ENCODE results near the gene TTC38. TPM values are rescaled to one million over a fixed set of nuclear protein-coding genes. Genes with fewer than 3 reads are reported as not detected.
"Not testable (repeated sequence)": the region's sequence is repeated elsewhere in the genome, so short reads cannot be mapped to it uniquely, and the experiment has no call there.

Gene TTC38
- total RNA-seq, 1 donor = 26.8 TPM

DNA sequence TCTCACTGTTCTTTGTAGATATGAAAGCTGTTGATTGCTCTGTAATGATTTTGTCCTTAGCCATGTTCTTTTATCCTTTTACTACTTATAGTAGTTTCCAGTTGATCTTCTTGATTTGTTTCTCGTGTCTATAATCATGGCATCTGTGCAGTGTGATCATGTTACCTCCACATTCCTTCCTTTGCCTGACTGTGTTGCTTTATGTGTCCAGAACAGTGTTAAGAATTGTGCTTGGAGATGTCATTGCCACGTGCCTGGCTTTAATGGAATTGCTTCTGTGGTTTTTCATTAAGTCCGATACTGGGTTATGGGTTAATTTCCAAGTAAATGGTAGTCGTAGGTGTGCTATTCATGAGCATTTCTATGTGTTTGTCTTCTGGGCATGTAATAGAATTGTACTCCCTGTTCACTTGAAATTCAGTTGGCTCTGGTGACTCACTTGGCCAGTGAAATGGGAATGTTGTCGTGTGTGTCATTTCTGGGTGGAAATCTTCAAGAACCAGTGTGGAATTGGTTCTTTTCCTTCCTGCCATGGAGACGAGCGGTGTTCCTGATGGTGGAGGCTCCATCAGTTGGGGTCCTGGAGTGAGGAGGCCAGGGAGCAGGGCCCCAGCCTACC is 35.6 kb downstream of the TTC38 start:
- TF ChIP-seq, protein P1, sequence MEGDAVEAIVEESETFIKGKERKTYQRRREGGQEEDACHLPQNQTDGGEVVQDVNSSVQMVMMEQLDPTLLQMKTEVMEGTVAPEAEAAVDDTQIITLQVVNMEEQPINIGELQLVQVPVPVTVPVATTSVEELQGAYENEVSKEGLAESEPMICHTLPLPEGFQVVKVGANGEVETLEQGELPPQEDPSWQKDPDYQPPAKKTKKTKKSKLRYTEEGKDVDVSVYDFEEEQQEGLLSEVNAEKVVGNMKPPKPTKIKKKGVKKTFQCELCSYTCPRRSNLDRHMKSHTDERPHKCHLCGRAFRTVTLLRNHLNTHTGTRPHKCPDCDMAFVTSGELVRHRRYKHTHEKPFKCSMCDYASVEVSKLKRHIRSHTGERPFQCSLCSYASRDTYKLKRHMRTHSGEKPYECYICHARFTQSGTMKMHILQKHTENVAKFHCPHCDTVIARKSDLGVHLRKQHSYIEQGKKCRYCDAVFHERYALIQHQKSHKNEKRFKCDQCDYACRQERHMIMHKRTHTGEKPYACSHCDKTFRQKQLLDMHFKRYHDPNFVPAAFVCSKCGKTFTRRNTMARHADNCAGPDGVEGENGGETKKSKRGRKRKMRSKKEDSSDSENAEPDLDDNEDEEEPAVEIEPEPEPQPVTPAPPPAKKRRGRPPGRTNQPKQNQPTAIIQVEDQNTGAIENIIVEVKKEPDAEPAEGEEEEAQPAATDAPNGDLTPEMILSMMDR (IDR thresholded peaks at IDR 0.05; ENCODE audit: insufficient read depth, low read depth, low read length) = no peak
- H3K4me3 ChIP-seq (ENCODE audit: low read depth, low read length) = no peak overlapping the region
- DNase-seq (ENCODE audit: low read depth) = no peak

DNA sequence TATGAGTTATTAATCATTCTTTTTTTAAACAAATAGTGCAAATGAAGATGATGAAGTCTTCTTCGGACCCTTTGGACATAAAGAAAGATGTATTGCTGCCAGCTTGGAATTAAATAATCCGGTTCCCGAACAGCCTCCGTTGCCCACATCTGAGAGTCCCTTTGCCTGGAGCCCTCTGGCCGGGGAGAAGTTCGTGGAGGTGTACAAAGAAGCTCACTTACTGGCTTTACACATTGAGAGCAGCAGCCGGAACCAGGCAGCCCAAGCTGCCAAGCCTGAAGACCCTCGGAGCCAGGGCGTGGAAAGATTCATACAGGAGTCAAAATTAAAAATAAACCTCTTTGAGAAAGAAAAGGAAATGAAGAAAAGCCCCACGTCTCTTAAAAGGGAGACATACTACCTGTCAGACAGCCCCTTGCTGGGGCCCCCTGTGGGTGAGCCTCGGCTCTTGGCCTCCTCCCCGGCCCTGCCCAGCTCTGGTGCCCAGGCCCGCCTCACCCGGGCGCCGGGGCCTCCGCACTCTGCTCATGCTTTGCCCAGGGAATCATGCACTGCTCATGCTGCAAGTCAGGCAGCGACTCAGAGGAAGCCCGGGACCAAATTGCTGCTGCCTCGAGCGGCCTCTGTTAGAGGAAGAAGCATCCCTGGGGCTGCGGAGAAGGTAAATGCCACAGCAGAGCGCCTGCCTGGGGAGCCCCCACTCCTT is 40.6 kb downstream of the TTC38 start:
- no peak for DNase-seq (ENCODE audit: low read depth)
- TF ChIP-seq, protein P1 (IDR thresholded peaks at IDR 0.05; ENCODE audit: insufficient read depth, low read depth, low read length) = no peak
- no peak overlapping the region for H3K4me3 ChIP-seq (ENCODE audit: low read depth, low read length)

DNA sequence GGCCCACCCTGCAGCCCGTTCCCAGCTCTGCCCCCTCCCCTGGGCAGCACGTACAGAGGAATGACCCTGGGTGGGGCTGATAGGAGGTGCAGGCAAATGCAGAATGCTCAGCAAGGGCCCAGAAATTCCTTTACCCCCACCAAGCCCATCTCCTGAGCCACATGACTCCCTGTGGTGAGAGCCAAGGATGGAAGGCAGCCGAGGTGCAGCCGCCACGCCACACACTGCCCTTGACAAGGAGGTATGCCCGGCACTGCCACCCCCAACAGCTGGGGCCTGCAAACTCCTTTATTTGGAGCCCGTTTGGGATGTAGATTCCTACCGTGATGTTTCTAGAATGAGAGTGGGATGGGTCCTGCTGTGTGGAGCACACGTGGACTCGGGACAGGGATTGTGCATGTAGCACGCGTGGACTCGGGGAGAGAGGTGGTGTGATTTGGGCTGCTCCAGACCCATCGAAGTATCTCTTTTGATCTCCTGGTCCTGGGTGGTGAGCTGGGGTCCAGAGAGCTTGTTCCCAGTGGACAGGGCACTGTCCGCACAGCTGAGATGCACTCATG is 41.8 kb downstream of the TTC38 start:
- TF ChIP-seq, protein P1 (IDR thresholded peaks at IDR 0.05; ENCODE audit: insufficient read depth, low read depth, low read length) = no peak
- DNase-seq (ENCODE audit: low read depth) = no peak
- H3K4me3 ChIP-seq (ENCODE audit: low read depth, low read length) = no peak overlapping the region

DNA sequence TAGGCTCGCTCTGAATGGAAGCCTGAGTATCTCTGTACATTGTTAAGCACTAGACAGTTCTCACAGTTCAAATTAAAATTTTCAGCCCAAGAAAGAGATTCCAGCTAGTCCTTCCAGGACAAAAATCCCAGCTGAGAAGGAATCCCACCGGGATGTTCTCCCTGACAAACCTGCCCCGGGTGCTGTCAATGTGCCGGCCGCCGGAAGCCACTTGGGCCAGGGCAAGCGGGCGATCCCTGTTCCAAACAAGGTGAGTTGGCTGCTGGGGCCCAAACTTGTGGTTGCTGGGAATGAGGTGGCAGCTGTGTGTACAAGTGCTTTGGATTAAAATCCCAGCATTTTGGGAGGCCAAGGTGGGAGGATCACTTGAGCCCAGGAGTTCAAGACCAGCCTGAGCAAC is 44.2 kb downstream of the TTC38 start:
- TF ChIP-seq, protein P1 (IDR thresholded peaks at IDR 0.05; ENCODE audit: insufficient read depth, low read depth, low read length) = no peak
- H3K4me3 ChIP-seq (ENCODE audit: low read depth, low read length) = no peak overlapping the region
- no peak for DNase-seq (ENCODE audit: low read depth)

DNA sequence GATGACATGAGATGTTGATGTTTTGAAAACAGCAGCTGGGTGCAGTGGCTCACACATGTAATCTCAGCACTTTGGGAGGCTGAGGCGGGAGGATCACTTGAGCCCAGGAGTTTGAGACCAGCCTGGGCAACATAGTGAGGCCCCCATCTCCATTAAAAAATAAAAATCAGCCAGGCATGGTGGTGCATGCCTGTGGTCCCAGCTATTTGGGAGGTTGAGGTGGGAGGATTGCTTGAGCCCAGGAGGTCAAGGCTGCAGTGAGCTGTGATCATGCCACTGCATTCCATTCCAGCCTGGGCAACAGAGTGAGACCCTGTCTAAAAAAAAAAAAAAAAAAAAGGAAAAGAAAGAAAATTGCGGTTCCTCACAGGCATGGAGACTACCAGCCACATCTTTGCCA is 45.0 kb downstream of the TTC38 start:
- DNase-seq (ENCODE audit: low read depth) = not testable (repeated sequence)

DNA sequence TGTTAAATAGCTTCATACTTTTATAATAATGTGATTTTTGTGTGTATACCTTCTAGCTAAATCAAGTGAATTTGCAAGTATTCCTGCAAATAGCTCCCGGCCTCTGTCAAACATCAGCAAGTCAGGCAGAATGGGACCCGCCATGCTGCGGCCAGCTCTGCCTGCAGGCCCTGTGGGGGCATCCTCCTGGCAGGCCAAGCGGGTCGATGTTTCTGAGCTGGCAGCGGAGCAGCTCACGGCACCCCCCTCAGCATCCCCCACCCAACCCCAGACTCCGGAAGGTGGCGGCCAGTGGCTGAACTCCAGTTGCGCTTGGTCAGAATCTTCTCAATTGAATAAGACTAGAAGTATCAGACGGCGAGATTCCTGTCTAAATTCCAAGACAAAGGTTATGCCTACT is 48.2 kb downstream of the TTC38 start:
- H3K4me3 ChIP-seq (ENCODE audit: low read depth, low read length) = no peak overlapping the region
- DNase-seq (ENCODE audit: low read depth) = no peak
- TF ChIP-seq, protein P1 (IDR thresholded peaks at IDR 0.05; ENCODE audit: insufficient read depth, low read depth, low read length) = no peak

More for the DNA sequence above, 45.0 kb downstream of the TTC38 start:
- not testable (repeated sequence) for H3K4me3 ChIP-seq (ENCODE audit: low read depth, low read length)

DNA sequence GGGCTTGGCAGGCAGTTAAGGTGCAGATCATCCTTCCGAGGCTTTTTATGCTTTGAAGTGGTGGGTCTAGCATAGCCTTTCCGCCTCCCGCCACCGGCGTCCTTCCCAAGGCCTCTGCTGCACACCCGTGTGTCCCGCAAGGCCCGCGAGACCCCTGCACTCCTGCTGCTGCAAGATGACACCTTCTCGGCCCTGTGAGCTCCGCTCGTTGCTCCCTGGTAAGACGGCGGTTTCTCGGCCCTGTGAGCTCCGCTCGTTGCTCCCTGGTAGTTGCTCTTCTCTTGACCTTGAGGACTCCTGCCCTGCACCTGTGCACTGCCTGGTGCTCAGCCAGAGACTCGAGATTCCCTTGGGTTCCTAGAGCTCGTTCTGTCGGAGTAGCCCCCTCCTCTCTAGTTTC is 49.8 kb downstream of the TTC38 start:
- TF ChIP-seq, protein P1 (IDR thresholded peaks at IDR 0.05; ENCODE audit: insufficient read depth, low read depth, low read length) = no peak
- no peak for DNase-seq (ENCODE audit: low read depth)
- H3K4me3 ChIP-seq (ENCODE audit: low read depth, low read length) = no peak overlapping the region
